GM15510 (cell line): ENCODE measurements around the gene CCNYL1.

Source experiments
- POLR2A ChIP-seq: IDR thresholded peaks from 3 replicates; pipeline ENCODE4 v1.6.1; 2011; ENCODE audit warnings: borderline replicate concordance; ENCODE audit not compliant: insufficient read length; ENCODE audit errors: extremely low read depth

The CCNYL1 gene

DNA sequence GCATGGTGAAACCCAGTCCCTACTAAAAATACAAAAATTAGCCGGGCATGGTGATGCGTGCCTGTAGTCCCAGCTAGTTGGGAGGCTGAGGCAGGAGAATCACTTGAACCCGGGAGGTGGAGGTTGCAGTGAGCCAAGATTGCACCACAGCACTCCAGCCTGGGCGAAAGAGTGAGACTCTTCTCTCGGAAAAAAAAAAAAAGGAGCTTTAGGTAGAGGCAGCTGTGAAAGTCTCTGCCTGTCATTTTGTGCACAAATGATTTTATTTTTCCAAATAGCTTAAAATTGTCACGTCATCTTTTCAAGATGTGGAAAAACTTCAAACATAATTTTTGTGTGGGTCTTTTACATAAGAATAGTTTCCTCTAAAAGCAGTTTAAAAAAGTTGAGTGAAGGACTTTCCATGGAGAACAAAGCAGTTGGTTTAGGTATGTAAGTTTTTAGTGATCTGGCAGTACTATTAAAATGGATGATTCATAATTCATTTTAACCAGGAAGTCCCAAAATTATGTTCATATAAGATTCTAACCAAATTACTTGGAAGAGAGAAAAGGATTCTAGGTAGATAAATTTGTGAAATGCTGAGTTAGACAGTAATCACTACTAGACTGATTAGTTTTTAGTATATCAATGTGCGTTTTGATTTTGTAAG, 11.5 kb downstream of the CCNYL1 start:
- no peak for TF ChIP-seq POLR2A

DNA sequence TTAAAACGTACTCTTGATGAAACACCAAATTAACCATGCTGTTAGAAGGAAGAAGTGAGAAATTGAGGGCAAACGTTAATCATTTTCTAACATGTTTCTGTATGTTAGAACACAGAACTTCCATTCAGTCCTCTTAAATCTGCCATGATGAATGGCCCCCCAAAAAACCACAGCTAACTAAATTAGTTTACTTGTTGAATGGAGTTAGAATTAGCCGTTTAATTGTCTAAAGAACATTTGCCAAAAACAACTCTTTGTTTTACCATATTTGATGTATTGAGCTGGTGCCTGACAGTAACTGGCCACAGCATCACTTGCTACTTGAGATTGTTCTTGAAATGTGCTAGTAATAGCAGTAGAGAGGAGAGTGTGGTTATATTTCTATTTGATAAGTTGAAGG, 12.7 kb downstream of the CCNYL1 start:
- no peak for TF ChIP-seq POLR2A

DNA sequence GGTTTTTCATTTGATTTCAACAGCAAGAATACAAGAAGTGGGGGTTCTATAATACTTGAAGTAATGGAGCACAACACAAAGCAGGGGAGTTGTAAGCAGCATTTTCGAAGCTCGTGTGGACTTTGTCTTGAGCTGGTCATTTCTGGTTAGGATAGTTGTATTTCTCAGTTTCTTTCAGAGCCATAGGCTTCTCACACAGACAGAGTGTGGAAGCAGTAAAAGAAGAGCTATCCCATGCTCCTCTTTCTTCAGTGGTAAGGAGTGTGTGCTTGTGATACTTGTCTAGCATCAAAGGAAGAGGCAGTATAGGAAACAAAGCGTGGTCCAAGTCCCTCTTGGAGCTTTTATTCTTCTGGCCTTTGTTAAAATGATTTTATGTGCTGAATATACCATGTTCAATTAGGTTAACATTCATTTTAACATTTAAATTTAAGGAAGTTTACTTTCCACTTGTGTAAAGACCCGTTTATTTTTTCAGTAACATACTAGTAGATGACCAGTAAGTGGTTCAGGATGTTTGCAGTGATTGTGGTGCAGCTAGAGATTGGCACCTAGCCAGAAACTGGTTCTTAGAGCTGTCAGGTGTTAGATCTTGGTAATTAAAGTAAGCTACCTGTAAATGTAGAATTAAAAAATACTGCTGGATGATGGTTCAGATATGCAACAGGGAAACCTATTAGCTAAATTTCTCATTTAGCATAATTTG, 14.6 kb downstream of the CCNYL1 start:
- TF ChIP-seq POLR2A, result no peak

DNA sequence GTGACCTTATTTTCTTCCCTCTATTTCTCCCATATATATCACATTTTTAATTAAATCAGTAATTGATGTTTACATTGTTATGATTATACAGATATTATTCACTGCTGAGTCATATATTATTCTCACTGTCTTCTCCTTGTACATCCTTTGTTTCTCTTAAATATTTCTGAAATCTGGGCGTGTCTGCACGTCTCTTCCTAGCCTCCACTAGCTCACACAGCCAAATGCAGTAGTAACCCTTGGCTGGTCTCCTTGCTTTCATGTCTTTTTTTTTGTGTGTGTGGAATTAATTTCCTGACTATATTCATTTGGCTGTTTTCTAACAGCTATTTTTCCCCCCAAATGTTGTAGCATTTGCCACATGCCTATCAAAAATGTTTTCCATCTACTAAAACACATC, 15.8 kb downstream of the CCNYL1 start:
- TF ChIP-seq POLR2A, result no peak

DNA sequence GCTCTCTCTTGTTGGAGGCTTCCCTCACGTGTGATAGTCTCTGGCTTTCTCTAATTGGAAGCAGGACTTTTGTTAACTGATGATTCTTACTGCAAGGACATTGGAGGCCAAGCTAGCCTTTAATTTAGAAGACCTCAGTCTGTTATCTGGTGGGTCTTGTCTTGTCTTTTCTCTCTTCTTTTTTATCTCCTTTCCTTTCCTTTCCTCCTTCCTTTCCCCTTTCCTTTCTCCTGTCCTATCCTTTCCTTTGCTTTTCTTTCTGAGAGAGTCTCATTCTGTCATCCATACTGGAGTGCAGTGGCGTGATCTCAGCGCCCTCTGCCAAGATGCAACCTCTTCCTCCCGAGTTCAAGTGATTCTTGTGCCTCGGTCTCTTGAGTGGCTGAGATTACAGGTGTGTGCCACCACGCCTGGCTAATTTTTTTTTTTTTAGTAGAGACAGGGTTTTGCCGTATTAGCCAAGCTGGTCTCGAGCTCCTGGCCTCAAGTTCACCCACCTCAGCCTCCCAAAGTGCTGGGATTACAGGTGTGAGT, 18.1 kb downstream of the CCNYL1 start:
- no peak for TF ChIP-seq POLR2A

DNA sequence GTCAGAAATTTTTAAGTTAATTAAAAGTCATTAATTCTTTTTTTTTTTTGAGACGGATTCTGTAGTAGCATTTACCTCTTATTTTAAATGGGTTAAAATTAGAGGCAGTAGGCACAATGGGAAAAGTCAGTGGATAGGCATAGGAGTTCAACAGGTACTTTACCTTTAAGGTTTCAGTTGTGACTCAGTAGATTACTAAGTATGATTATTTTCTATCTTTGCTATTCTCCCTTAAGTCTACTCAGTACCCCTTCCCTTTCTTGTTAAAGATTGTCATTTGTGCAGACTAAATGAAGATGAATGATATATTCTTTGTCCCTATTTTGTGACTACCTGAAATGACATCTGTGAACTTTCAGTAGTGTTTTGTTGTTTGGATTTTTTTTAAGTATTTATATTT, 19.7 kb downstream of the CCNYL1 start:
- no peak for TF ChIP-seq POLR2A

DNA sequence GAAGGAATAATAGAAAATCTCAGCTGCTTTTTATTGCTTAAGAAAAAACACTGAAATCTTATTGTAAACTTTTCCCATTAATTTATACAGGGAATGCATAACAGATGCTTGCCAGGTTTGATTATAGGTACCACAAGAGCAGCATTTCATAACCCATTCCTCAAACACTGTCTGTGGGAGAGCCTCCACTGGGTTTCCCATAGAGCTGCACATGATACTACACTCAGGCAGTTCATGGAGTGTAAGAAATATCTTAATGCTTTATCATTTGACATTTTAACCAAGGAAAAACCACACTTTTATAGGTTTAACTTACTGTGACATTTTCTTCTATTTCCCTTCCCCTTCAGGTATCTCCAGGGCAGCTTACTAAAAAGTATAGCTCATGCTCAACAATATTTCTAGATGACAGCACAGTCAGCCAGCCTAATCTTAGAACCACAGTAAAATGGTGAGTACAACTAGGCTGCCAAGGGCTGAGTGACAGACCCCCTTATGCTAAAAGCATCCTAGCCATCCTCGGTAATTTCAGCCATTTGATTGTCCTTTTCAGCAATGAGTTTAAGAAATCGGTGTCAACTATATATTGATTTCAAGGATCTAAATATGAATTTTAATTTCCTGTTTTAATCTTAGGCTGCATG, 22.3 kb downstream of the CCNYL1 start:
- TF ChIP-seq POLR2A, result no peak

DNA sequence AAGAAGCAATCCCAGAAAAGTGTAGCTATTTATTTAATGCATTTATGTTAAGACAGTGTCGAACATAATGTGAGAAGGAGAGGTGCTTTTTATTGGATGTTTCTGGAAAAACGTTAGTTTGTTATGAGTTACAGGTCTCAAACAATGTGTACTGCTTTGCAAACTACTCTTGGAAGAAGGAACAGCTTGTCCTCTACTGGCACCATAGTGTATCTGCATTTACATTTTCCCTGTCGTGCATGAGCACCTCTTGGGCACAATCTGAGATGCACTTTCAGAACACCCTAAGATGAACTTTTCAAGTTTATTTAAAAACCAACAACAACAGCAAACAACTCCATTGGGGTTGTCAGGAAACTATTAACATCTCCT, 22.8 kb downstream of the CCNYL1 start:
- no peak for TF ChIP-seq POLR2A

DNA sequence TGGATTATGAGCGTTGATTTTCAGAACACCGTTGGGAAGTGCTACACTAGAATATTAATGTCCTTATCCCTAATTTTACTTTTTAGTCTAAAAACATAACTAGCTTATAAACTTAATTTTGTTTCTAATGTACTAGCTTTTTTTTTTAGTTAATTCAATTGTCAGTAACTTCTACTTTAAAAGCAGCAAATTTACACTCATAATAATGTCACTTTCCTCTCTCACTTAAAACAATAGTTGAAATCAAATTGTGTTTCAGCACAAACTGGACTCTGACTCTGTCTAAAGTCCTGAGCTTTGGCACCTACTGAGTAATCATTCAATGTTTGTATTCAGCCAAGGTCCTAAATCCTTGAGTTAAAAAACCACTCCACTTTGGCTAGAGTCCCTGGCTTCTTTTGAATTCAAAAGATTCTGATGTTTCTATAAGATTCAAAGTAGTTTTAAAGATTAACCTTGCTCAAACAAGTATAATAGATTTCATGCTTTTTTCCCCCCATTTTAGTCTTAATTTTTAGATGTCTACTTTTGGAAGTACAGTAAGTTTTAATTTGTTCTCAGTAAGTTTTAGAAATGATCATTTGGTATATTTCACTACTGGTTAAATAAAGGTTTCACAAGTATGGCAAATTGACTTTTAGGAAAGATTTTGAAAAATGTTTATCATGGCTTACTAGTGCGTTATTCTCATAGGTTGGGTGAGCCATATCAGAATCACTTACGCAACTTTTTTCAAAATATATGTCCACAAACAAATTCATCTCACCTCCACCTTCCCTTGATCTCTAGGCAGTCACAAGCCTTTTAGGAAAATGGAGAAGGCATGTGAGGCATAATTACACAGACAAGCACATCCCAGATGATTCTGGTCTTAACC, 23.4 kb downstream of the CCNYL1 start:
- TF ChIP-seq POLR2A, result no peak

DNA sequence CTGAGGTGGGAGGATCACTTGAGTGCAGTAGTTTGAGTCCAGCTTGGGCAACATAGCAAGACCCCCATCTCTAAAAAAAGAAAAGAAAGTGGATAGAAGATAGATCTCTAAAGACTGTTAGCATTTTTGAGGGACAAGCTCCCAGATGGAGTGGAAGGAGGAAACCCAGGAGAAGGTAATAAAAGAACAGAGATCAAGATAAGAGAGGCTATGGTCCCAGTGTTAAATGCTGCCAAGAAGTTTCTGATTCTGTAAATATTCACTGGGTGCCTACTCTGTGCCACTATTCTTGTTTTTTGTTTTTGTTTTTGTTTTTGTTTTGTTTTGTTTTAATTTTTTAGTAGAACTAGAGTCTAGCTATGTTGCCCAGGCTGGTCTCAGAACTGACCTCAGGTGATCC, 32.1 kb downstream of the CCNYL1 start:
- TF ChIP-seq POLR2A, result no peak

DNA sequence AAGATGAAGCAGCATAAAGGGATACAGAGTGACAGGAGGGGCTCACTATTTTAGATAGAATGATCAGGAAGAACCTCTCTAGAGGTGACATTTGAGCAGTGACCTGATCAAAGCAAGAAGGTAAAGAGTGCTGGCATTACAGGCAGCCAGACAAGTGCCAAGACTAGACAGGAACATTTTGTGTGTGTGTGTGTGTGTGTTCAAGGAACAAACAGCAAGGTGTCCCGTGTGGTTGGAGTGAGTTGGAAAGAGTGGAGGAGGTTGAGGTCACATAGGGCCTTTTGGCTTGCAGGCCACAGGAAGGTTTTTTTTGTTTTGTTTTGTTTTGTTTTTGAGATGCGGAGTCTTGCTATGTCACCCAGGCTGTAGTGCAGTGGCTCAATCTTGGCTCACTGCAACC, 32.6 kb downstream of the CCNYL1 start:
- no peak for TF ChIP-seq POLR2A

DNA sequence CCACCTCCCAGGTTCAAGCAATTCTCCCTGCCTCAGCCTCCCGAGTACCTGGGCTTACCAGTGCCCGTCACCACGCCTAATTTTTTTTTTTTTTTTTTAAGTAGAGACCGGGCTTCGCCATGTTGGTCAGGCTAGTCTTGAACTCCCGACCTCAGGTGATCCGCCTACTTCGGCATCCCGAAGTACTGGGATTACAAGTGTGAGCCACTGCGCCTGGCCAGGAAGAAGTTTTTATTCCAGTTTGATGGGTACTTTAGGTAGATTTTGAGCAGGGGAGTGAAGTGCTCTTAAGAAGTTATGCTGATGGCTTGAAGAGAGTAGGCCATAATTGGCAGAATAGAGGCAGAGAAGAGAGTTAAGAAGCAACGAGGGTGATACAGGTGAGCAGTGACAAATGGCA, 33.0 kb downstream of the CCNYL1 start:
- TF ChIP-seq POLR2A, result no peak

DNA sequence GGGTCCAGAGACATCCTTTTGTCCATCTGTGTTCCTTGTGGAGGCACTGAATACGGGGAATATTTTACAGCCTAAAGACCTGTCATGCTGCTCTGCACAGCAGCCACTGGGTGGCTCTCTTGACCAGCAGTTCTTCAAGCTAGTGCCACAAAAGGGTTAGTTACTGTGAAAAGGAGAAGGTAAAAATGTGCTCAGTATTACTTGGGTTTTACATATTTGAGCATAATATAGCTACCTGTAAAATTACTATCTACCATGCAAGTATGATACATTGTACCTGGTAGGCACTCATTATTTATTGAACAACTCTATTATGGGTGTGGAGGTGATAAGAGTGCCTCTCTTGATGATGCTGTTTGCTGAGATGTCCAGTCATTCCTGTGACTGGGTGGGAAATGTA, 34.7 kb downstream of the CCNYL1 start:
- no peak for TF ChIP-seq POLR2A

DNA sequence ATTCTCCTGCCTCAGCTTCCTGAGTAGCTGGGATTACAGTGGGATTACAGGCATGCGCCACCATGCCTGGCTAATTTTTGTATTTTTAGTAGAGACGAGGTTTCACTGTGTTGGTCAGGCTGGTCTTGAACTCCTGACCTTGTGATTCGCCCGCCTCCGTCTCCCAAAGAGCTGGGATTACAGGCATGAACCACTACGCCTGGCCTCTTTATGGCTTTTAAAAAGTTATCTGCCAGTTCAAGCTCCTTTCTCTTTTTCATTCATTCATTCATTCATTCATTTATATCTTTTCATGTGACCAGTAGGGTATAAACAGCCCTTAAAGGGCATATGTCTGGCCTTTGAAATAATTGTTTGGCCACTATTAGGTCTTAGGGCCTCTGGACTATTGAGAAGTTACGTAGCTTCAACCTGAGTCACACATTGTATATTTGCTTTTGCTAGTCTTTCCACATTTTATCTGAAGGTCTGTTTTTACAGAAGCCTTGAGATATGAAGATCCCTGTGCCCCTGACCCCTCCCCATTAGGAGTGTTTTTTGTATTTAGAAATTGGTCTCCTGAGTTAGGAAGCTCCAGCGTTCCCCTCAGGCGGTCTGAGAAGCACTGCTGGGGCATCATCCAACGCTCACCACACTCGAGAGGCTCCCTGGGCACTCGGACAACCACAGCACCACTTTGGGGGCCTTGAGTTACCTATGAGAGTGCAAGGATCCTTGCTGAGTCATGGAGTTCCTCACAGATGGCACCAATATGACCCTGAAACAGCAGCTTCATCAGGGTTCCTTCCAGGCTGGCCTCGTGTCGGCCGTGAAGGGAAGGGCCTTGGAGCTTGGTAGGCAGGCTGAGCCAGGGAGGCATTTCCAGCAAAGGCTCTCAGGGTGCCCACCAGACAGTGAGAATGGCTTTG, 36.5 kb downstream of the CCNYL1 start:
- no peak for TF ChIP-seq POLR2A
